Measurements from ENCODE around the gene LAPTM5. TPM values are rescaled to one million over a fixed set of nuclear protein-coding genes. Genes with fewer than 3 reads are reported as not detected.

Gene LAPTM5
- total and polyA plus RNA-seq, 2 donors (not counting 3 experiments of a cell fraction or from before 2014, with no cell fraction given), result 83.4 to 95.2 TPM

DNA sequence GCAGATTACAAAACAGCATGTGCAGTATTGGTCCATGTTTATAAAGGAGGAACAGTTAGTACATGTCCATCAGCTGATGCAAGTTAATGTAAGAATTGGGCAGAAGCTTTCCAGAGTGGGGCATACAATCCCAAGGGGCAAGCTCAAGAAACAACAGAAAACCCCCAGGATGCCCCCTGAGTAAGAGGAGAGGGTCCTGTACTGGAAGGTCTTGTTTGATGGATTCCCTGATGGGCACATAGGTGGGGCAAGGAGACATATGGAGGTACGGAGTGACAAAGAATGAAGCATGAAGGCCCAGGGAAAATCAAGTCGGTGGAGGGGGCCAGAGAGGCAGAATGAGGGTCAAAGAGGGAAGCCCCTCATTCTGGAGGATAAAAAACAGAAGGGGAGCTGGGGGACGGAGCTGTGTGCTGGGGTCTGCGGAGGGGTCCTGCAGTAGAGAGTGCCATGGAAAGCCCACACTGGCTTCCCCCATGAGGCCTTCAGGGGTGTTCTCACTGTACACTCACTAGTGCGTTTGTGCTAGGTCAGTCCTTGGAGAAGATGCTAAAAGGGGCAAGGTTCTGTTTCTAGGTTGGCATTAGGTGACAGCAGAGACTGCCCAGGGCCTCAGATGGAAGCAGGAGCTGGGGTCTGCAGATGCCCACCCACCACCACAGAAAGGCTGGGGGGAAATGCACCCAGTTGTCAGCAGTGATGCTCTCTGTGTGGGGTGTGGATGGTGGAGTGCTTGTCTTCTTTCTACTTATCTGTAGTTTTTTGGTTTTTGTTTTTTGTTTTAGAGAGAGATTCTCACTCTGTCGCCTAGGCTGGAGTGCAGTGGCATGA is 21.7 kb downstream of the LAPTM5 start:
- ChIA-PET CTCF (interaction anchor here (1.8 kb wide), 2 partner anchors 16 to 44 kb away, joined by 3 to 9 read pairs; no protein-coding TSS in a partner anchor), POLR2A (interaction anchor here (0.5 kb wide), 1 partner anchor 319 kb away, joined by 5 read pairs; no protein-coding TSS in a partner anchor)
- intact Hi-C loops (cut with micrococcal nuclease), result no loop called here
- Histone ChIP-seq H3K9me3 (replicated peaks; ENCODE audit: control insufficient read depth, insufficient read depth, low read length) (no peaks in the 10 kb centered on the region), H3K4me1 (ENCODE audit: control insufficient read depth, extremely low read depth, insufficient read depth, low read length) (peaks cover 2% of the 10 kb centered on the region), H3K4me2 (ENCODE audit: insufficient read depth, low read length) (no peak overlapping the region), H3K9ac (replicated peaks; ENCODE audit: extremely low read depth, insufficient read depth, low read length) (no peak overlapping the region), H3K27ac (ENCODE audit: insufficient read depth, low read depth, low read length) (no peak overlapping the region), H3K9me1 (replicated peaks; ENCODE audit: control insufficient read depth, extremely low read depth, insufficient read depth, low read length) (no peaks in the 10 kb centered on the region), H3K79me2 (ENCODE audit: control insufficient read depth, insufficient read depth, low read length) (no peaks in the 10 kb centered on the region), H3K27me3 (ENCODE audit: control insufficient read depth in 2 of 2, insufficient read depth in 2 of 2, low read length in 2 of 2) (no peaks in the 10 kb centered on the region), H3K4me3 (replicated peaks in 1 of 3; ENCODE audit: insufficient read depth in 1 of 3, low read depth in 1 of 3, low read length in 3 of 3) (no peak overlapping the region), H4K20me1 (replicated peaks; ENCODE audit: control insufficient read depth, extremely low read depth, insufficient read depth, low read length) (no peaks in the 10 kb centered on the region), H2AFZ (ENCODE audit: low read depth, low read length) (no peak overlapping the region), H3K36me3 (ENCODE audit: control insufficient read depth in 2 of 2, extremely low read depth in 1 of 2, insufficient read depth in 2 of 2, low read length in 2 of 2) (peaks cover 2 to 3% of the 10 kb centered on the region in 2 experiments)
- DNase-seq (ENCODE audit: low read depth, low spot score) (no peak), FAIRE-seq (no peak)
- dilution Hi-C loops (cut with MboI; ENCODE audit: extremely low pct_ligation_motif_present, low sequenced_read_pairs), result no loop called here
- no TSS peak for BruUV-seq (replicated peaks)
- TF ChIP-seq, protein P1, sequence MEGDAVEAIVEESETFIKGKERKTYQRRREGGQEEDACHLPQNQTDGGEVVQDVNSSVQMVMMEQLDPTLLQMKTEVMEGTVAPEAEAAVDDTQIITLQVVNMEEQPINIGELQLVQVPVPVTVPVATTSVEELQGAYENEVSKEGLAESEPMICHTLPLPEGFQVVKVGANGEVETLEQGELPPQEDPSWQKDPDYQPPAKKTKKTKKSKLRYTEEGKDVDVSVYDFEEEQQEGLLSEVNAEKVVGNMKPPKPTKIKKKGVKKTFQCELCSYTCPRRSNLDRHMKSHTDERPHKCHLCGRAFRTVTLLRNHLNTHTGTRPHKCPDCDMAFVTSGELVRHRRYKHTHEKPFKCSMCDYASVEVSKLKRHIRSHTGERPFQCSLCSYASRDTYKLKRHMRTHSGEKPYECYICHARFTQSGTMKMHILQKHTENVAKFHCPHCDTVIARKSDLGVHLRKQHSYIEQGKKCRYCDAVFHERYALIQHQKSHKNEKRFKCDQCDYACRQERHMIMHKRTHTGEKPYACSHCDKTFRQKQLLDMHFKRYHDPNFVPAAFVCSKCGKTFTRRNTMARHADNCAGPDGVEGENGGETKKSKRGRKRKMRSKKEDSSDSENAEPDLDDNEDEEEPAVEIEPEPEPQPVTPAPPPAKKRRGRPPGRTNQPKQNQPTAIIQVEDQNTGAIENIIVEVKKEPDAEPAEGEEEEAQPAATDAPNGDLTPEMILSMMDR (IDR thresholded peaks at IDR 0.05; ENCODE audit: extremely low read depth in 1 of 2, insufficient read depth in 1 of 2, low read depth in 1 of 2, low read length in 2 of 2), result no peak
- TF ChIP-seq MYC (IDR thresholded peaks at IDR 0.05; ENCODE audit: low read depth, low read length) (no peak), JUN (IDR thresholded peaks at IDR 0.05; ENCODE audit: borderline replicate concordance, insufficient read depth, insufficient read length, low read depth) (no peak)

DNA sequence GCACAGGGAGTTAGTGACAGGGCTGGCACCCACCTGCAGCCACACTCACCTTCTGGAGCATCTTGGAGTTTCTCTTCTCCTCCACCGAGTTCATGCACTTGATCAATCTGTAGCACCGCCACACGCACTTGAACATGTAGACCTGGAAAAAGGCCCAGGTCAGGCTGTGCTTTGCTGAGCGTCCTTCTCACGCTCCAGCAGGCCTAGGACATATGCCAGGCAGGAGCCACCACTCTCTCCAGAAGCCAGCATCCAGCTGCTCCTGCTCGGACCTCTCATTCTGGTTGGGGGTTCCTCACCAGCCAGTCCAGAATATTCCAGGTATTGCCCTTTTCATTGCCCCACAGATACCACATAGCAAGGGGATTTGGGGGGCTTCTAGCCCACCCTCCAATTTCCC is 22.4 kb downstream of the LAPTM5 start:
- intact Hi-C loops (cut with micrococcal nuclease) (no loop called here), dilution Hi-C loops (cut with MboI; ENCODE audit: extremely low pct_ligation_motif_present, low sequenced_read_pairs) (no loop called here)
- Histone ChIP-seq H3K4me3 (replicated peaks in 1 of 3; ENCODE audit: insufficient read depth in 1 of 3, low read depth in 1 of 3, low read length in 3 of 3) (no peak overlapping the region), H3K79me2 (ENCODE audit: control insufficient read depth, insufficient read depth, low read length) (no peaks in the 10 kb centered on the region), H2AFZ (ENCODE audit: low read depth, low read length) (no peak overlapping the region), H3K4me2 (ENCODE audit: insufficient read depth, low read length) (no peak overlapping the region), H3K36me3 (ENCODE audit: control insufficient read depth in 2 of 2, extremely low read depth in 1 of 2, insufficient read depth in 2 of 2, low read length in 2 of 2) (peaks cover 2 to 3% of the 10 kb centered on the region in 2 experiments), H3K27me3 (ENCODE audit: control insufficient read depth in 2 of 2, insufficient read depth in 2 of 2, low read length in 2 of 2) (no peaks in the 10 kb centered on the region), H3K9me3 (replicated peaks; ENCODE audit: control insufficient read depth, insufficient read depth, low read length) (no peaks in the 10 kb centered on the region), H3K4me1 (ENCODE audit: control insufficient read depth, extremely low read depth, insufficient read depth, low read length) (no peaks in the 10 kb centered on the region), H3K9ac (replicated peaks; ENCODE audit: extremely low read depth, insufficient read depth, low read length) (no peak overlapping the region), H3K9me1 (replicated peaks; ENCODE audit: control insufficient read depth, extremely low read depth, insufficient read depth, low read length) (no peaks in the 10 kb centered on the region), H3K27ac (ENCODE audit: insufficient read depth, low read depth, low read length) (no peak overlapping the region), H4K20me1 (replicated peaks; ENCODE audit: control insufficient read depth, extremely low read depth, insufficient read depth, low read length) (no peaks in the 10 kb centered on the region)
- BruUV-seq (replicated peaks), result no TSS peak
- CTCF ChIA-PET, result interaction anchor here (1.8 kb wide), 2 partner anchors 15 to 45 kb away, joined by 3 to 9 read pairs; no protein-coding TSS in a partner anchor
- no peak for DNase-seq (ENCODE audit: low read depth, low spot score)
- TF ChIP-seq JUN (IDR thresholded peaks at IDR 0.05; ENCODE audit: borderline replicate concordance, insufficient read depth, insufficient read length, low read depth), result no peak
- no peak for TF ChIP-seq FOS (IDR thresholded peaks at IDR 0.05; ENCODE audit: borderline replicate concordance, insufficient read depth, low read length)
- no peak for TF ChIP-seq POLR2AphosphoS5 (IDR thresholded peaks at IDR 0.05; ENCODE audit: insufficient read depth, low read depth, low read length)
- no peak for TF ChIP-seq GATA2 (IDR thresholded peaks at IDR 0.05; ENCODE audit: insufficient read depth, insufficient read length, low read depth, low read length)
- POLR2A ChIA-PET, result interaction anchor here (0.5 kb wide), 1 partner anchor 319 kb away, joined by 5 read pairs; no protein-coding TSS in a partner anchor
- FAIRE-seq, result no peak
